ENCODE results near the gene C1QTNF4. TPM values are rescaled to one million over a fixed set of nuclear protein-coding genes. Genes with fewer than 3 reads are reported as not detected.

Gene C1QTNF4
- total RNA-seq, 1 experiment from 2014 or later = 0.75 TPM

GRCh38 chr11:47586098-47586855 lies 7.9 kb downstream of the C1QTNF4 start, which contains the start of gene FAM180B:
Gene FAM180B (plus strand): TSS chr11:47586678. CDS start chr11:47586769, 91 bp downstream.
- ChIA-PET POLR2A (no interaction called here), CTCF (interaction anchor here (0.6 kb wide), 1 partner anchor 20 kb away, joined by 5 read pairs; no protein-coding TSS in a partner anchor)
- Mint-ChIP-seq H3K36me3 (ENCODE audit: insufficient read depth, unreplicated experiment) (peaks cover 36% of the 10 kb centered on the region), H3K27me3 (ENCODE audit: insufficient read depth, unreplicated experiment) (no peaks in the 10 kb centered on the region), H3K9me3 (ENCODE audit: unreplicated experiment) (no peaks in the 10 kb centered on the region), H3K27ac (ENCODE audit: unreplicated experiment) (no peak within 1 kb of the TSS), H3K4me1 (ENCODE audit: low read depth, unreplicated experiment) (no peaks in the 10 kb centered on the region), H3K4me3 (ENCODE audit: unreplicated experiment) (no peak within 1 kb of the TSS)
- no peak for DNase-seq
- intact Hi-C loops (cut with micrococcal nuclease; ENCODE audit: unreplicated experiment) = no loop called here
- Histone ChIP-seq H3K27me3 (replicated peaks; ENCODE audit: control insufficient read depth, insufficient read depth, low read length) (no peaks in the 10 kb centered on the region), H3K4me1 (no peaks in the 10 kb centered on the region), H3K36me3 (ENCODE audit: control insufficient read depth, insufficient read depth, low read length) (peaks cover 1% of the 10 kb centered on the region; the same call in 1 of the 2 replicates), H3K9me3 (no peaks in the 10 kb centered on the region), H3K4me3 (ENCODE audit: low read depth, low read length) (no peak within 1 kb of the TSS)
- no peak for TF ChIP-seq CTCF (IDR thresholded peaks at IDR 0.05; ENCODE audit: insufficient read depth in 1 of 2, low read depth in 1 of 2, low read length in 1 of 2, severe bottlenecking in 1 of 2, unreplicated experiment in 1 of 2)
- no TSS peak for BruUV-seq (replicated peaks)

GRCh38 chr11:47583844-47584243 lies 10.4 kb downstream of the C1QTNF4 start:
- Mint-ChIP-seq H3K27me3 (ENCODE audit: insufficient read depth, unreplicated experiment) (no peaks in the 10 kb centered on the region), H3K36me3 (ENCODE audit: insufficient read depth, unreplicated experiment) (peaks cover 44% of the 10 kb centered on the region), H3K4me3 (ENCODE audit: unreplicated experiment) (no peak overlapping the region), H3K4me1 (ENCODE audit: low read depth, unreplicated experiment) (peaks cover 6% of the 10 kb centered on the region), H3K27ac (ENCODE audit: unreplicated experiment) (no peak overlapping the region), H3K9me3 (ENCODE audit: unreplicated experiment) (no peaks in the 10 kb centered on the region)
- intact Hi-C loops (cut with micrococcal nuclease; ENCODE audit: unreplicated experiment) = no loop called here
- Histone ChIP-seq H3K4me3 (ENCODE audit: low read depth, low read length) (no peak overlapping the region), H3K36me3 (ENCODE audit: control insufficient read depth, insufficient read depth, low read length) (peaks cover 1% of the 10 kb centered on the region; the same call in 1 of the 2 replicates), H3K27me3 (replicated peaks; ENCODE audit: control insufficient read depth, insufficient read depth, low read length) (no peaks in the 10 kb centered on the region), H3K4me1 (no peaks in the 10 kb centered on the region), H3K9me3 (no peaks in the 10 kb centered on the region)
- BruUV-seq (replicated peaks) = no TSS peak
- ChIA-PET CTCF (no interaction called here), POLR2A (no interaction called here)
- DNase-seq = no peak
- TF ChIP-seq CTCF (IDR thresholded peaks at IDR 0.05; ENCODE audit: insufficient read depth in 1 of 2, low read depth in 1 of 2, low read length in 1 of 2, severe bottlenecking in 1 of 2, unreplicated experiment in 1 of 2) = no peak

GRCh38 chr11:47578524-47579494 lies 15.4 kb downstream of the C1QTNF4 start, which contains the start of the genes KBTBD4 and NDUFS3:
Gene KBTBD4 (minus strand): TSS chr11:47578970. CDS start chr11:47578951, 19 bp downstream.
Gene NDUFS3 (plus strand): TSS chr11:47579074. CDS start chr11:47579092, 18 bp downstream.
- DNase-seq = peak; percentile 93 to 94
- H3K4me3 Mint-ChIP-seq (ENCODE audit: unreplicated experiment) = peak within 1 kb of the TSS; percentile 91
- POLR2A ChIA-PET = interaction anchor here (0.5 to 1.6 kb wide), 4 partner anchors 11 to 1661 kb away, joined by 4 to 12 read pairs (median 6); no protein-coding TSS in a partner anchor
- Histone ChIP-seq H3K4me1 (peaks cover 5% of the 10 kb centered on the region; the same call in 1 of the 2 replicates), H3K4me3 (ENCODE audit: low read depth, low read length) (peak within 1 kb of the TSS; percentile 95), H3K9me3 (no peaks in the 10 kb centered on the region), H3K27me3 (replicated peaks; ENCODE audit: control insufficient read depth, insufficient read depth, low read length) (no peaks in the 10 kb centered on the region), H3K36me3 (ENCODE audit: control insufficient read depth, insufficient read depth, low read length) (peaks cover 1% of the 10 kb centered on the region; the same call in 1 of the 2 replicates)
- H3K4me1 Mint-ChIP-seq (ENCODE audit: low read depth, unreplicated experiment) = peaks cover 6% of the 10 kb centered on the region
- BruUV-seq (replicated peaks) = TSS peak; percentile 63
- H3K9me3 Mint-ChIP-seq (ENCODE audit: unreplicated experiment) = no peaks in the 10 kb centered on the region
- no peak for TF ChIP-seq CTCF (IDR thresholded peaks at IDR 0.05; ENCODE audit: insufficient read depth in 1 of 2, low read depth in 1 of 2, low read length in 1 of 2, severe bottlenecking in 1 of 2, unreplicated experiment in 1 of 2)
- H3K27me3 Mint-ChIP-seq (ENCODE audit: insufficient read depth, unreplicated experiment) = no peaks in the 10 kb centered on the region
- intact Hi-C loops (cut with micrococcal nuclease; ENCODE audit: unreplicated experiment) = loop anchor here (1.0 kb wide), 1 partner anchor 26 kb away; the partner anchor contains the start of gene CELF1
- CTCF ChIA-PET = interaction anchor here (1.0 kb wide), 1 partner anchor 25 kb away, joined by 4 read pairs; no protein-coding TSS in a partner anchor
- H3K27ac Mint-ChIP-seq (ENCODE audit: unreplicated experiment) = peak within 1 kb of the TSS; percentile 95
- H3K36me3 Mint-ChIP-seq (ENCODE audit: insufficient read depth, unreplicated experiment) = peaks cover 78% of the 10 kb centered on the region
